ENCODE results near the gene TRIM52.

TRIM52 gene

GRCh38 chr5:181221792-181222629 is 38.9 kb downstream of the TRIM52 start:
- no peaks in the 10 kb centered on the region for H3K27me3 ChIP-seq (ENCODE audit: insufficient read depth, low read length, poor library complexity)
- ATAC-seq (ENCODE audit: insufficient read depth, low read depth) (peak; percentile 46), DNase-seq (peak; percentile 94)
- H3K4me1 ChIP-seq (ENCODE audit: insufficient read depth, low read length) = peaks cover 58% of the 10 kb centered on the region
- peak overlapping the region; percentile 88 for H3K27ac ChIP-seq (ENCODE audit: low read length)
- H3K79me2 ChIP-seq (ENCODE audit: insufficient read depth, low read length) = peaks cover 30% of the 10 kb centered on the region
- peaks cover 6% of the 10 kb centered on the region for H3K36me3 ChIP-seq (ENCODE audit: insufficient read depth, low read length)
- H3K4me3 ChIP-seq (ENCODE audit: low read depth in 1 of 2, low read length in 2 of 2) = peak overlapping the region; percentile 50 to 85; a peak in 3 of 4 replicates
- peak overlapping the region; percentile 75 for H2AFZ ChIP-seq (ENCODE audit: low read depth, low read length)
- no peak for TF ChIP-seq EZH2 (IDR thresholded peaks at IDR 0.05; ENCODE audit: borderline replicate concordance, low read depth, low read length, severe bottlenecking)
- TF ChIP-seq, protein P1, sequence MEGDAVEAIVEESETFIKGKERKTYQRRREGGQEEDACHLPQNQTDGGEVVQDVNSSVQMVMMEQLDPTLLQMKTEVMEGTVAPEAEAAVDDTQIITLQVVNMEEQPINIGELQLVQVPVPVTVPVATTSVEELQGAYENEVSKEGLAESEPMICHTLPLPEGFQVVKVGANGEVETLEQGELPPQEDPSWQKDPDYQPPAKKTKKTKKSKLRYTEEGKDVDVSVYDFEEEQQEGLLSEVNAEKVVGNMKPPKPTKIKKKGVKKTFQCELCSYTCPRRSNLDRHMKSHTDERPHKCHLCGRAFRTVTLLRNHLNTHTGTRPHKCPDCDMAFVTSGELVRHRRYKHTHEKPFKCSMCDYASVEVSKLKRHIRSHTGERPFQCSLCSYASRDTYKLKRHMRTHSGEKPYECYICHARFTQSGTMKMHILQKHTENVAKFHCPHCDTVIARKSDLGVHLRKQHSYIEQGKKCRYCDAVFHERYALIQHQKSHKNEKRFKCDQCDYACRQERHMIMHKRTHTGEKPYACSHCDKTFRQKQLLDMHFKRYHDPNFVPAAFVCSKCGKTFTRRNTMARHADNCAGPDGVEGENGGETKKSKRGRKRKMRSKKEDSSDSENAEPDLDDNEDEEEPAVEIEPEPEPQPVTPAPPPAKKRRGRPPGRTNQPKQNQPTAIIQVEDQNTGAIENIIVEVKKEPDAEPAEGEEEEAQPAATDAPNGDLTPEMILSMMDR (IDR thresholded peaks at IDR 0.05; ENCODE audit: borderline replicate concordance, extremely low read depth, low read length, poor library complexity, severe bottlenecking) = no peak
- H3K9ac ChIP-seq (ENCODE audit: low read depth, low read length) = peak overlapping the region; percentile 79
- H4K20me1 ChIP-seq (ENCODE audit: insufficient read depth, low read length) = no peaks in the 10 kb centered on the region
- H3K9me3 ChIP-seq (ENCODE audit: insufficient read depth, low read length, severe bottlenecking) = no peaks in the 10 kb centered on the region
- H3K4me2 ChIP-seq (ENCODE audit: insufficient read depth, low read length) = peak overlapping the region; percentile 98

GRCh38 chr5:181221105-181221791 is 39.7 kb downstream of the TRIM52 start:
- peaks cover 25% of the 10 kb centered on the region for H3K79me2 ChIP-seq (ENCODE audit: insufficient read depth, low read length)
- peak overlapping the region; percentile 98 for H3K4me2 ChIP-seq (ENCODE audit: insufficient read depth, low read length)
- peak overlapping the region; percentile 51; the same call in 1 of the 2 replicates for H2AFZ ChIP-seq (ENCODE audit: low read depth, low read length)
- H3K9ac ChIP-seq (ENCODE audit: low read depth, low read length) = peak overlapping the region; percentile 79
- ATAC-seq (ENCODE audit: insufficient read depth, low read depth) (no peak), DNase-seq (no peak)
- TF ChIP-seq EZH2 (IDR thresholded peaks at IDR 0.05; ENCODE audit: borderline replicate concordance, low read depth, low read length, severe bottlenecking) = no peak
- TF ChIP-seq, protein P1 (IDR thresholded peaks at IDR 0.05; ENCODE audit: borderline replicate concordance, extremely low read depth, low read length, poor library complexity, severe bottlenecking) = no peak
- H4K20me1 ChIP-seq (ENCODE audit: insufficient read depth, low read length) = no peaks in the 10 kb centered on the region
- peak overlapping the region; percentile 88 for H3K27ac ChIP-seq (ENCODE audit: low read length)
- peaks cover 65% of the 10 kb centered on the region for H3K4me1 ChIP-seq (ENCODE audit: insufficient read depth, low read length)
- H3K36me3 ChIP-seq (ENCODE audit: insufficient read depth, low read length) = no peaks in the 10 kb centered on the region; the same call in 1 of the 2 replicates
- H3K9me3 ChIP-seq (ENCODE audit: insufficient read depth, low read length, severe bottlenecking) = no peaks in the 10 kb centered on the region
- no peaks in the 10 kb centered on the region for H3K27me3 ChIP-seq (ENCODE audit: insufficient read depth, low read length, poor library complexity)
- peak overlapping the region in 1 of 2 experiments; percentile 85; a peak in 2 of 4 replicates for H3K4me3 ChIP-seq (ENCODE audit: low read depth in 1 of 2, low read length in 2 of 2)

DNA sequence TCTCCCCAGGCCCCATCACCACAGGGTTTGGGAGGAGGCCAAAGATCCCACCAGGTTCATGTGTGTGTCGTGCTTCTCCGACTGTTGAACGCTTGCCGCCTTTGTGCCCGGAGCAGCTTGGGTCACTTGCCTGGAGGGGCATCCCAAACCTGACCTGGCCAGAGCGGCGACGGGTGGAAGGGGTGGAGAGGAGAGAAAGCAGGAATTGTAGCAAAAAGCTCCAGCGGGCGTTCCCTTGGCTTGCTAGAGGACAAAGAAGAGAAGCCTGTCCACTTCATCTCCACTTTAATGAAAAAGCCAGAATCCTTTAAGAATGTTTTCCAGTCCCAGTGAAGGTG is 40.8 kb downstream of the TRIM52 start:
- Histone ChIP-seq H3K9me3 (ENCODE audit: insufficient read depth, low read length, severe bottlenecking) (no peaks in the 10 kb centered on the region), H3K4me3 (ENCODE audit: low read depth in 1 of 2, low read length in 2 of 2) (no peak overlapping the region)

More for the DNA sequence above, 40.8 kb downstream of the TRIM52 start:
- DNase-seq (no peak), ATAC-seq (ENCODE audit: insufficient read depth, low read depth) (no peak)
- Histone ChIP-seq H3K27ac (ENCODE audit: low read length) (no peak overlapping the region), H3K36me3 (ENCODE audit: insufficient read depth, low read length) (no peaks in the 10 kb centered on the region; the same call in 1 of the 2 replicates), H3K4me1 (ENCODE audit: insufficient read depth, low read length) (peaks cover 59% of the 10 kb centered on the region), H3K79me2 (ENCODE audit: insufficient read depth, low read length) (peaks cover 17% of the 10 kb centered on the region), H3K27me3 (ENCODE audit: insufficient read depth, low read length, poor library complexity) (no peaks in the 10 kb centered on the region), H3K9ac (ENCODE audit: low read depth, low read length) (no peak overlapping the region), H4K20me1 (ENCODE audit: insufficient read depth, low read length) (no peaks in the 10 kb centered on the region), H2AFZ (ENCODE audit: low read depth, low read length) (no peak overlapping the region), H3K4me2 (ENCODE audit: insufficient read depth, low read length) (no peak overlapping the region)
- TF ChIP-seq, protein P1 (IDR thresholded peaks at IDR 0.05; ENCODE audit: borderline replicate concordance, extremely low read depth, low read length, poor library complexity, severe bottlenecking) = no peak
- TF ChIP-seq EZH2 (IDR thresholded peaks at IDR 0.05; ENCODE audit: borderline replicate concordance, low read depth, low read length, severe bottlenecking) = no peak

Data from DND-41 (cell line).